DMS153 treated with DMSO at 0.1 percent for 48 hours (cell line): Measurements from ENCODE around the gene CEACAM1.
A peak's percentile ranks its signal among the peaks of the same experiment; 100 is the strongest.
"Not testable (repeated sequence)": the region's sequence is repeated elsewhere in the genome, so short reads cannot be mapped to it uniquely, and the experiment has no call there.

ENCODE experiments used
- DNase-seq: peaks from one replicate; lab custom pipeline; 2025; ENCODE audit not compliant: unreplicated experiment; lab: John Stamatoyannopoulos, UW

CEACAM1 gene

DNA sequence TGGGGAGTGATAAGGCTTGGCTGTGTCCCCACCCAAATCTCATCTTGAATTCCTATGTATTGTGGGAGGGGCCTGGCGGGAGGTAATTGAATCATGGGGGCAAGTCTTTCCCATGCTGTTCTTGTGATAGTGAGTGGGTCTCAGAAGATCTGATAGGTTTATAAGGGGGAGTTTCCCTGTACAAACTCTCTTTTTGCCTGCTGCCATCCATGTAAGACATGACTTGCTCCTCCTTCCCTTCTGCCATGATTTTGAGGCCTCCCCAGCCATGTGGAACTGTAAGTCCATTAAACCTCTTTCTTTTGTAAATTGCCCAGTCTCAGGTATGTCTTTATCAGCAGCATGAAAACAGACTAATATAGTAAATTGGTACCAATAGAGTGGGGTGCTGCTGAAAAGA lies 20.8 kb upstream of the CEACAM1 start:
- DNase-seq: not testable (repeated sequence)

- DNase-seq: no peak
Measured at GRCh38 chr19:42548552-42548951, 20.3 kb upstream of the CEACAM1 start.

DNA sequence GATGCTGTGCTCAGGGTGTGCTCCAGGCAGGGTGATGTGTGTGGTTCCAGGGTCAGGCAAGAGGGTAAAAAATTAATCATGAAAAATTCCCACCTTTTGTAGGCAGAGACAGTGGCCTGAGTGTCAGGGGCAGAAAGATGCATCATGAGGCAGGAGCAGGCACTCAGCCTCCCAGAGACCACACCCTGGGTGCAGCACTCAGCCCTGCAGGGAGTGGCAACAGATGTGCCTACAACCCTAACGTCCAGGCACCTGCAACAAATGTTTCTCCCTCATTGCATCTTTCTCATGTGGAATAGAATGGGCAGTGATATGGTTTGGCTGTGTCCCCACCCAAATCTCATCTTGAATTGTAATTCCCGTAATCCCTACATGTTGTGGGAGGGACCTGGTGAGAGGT lies 19.6 kb upstream of the CEACAM1 start:
- no peak for DNase-seq

GRCh38 chr19:42546831-42547500 lies 18.7 kb upstream of the CEACAM1 start:
- DNase-seq: no peak

DNA sequence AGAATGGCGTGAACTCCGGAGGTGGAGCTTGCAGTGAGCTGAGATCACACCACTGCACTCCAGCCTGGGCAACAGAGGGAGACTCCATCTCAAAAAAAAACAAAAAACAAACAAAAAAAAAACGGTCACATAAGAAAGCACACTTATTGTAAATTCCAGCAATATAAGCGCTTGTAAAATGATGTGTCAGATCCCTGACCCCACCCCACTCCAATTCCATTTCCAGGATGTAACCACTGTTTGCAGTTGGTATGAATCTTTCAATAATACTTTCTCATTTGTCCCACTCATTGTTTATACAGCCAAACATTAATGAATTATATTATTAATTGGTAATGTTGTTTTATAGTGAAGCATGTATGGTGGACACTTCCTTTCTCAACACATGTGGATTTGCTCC lies 15.9 kb upstream of the CEACAM1 start:
- no peak for DNase-seq

DNA sequence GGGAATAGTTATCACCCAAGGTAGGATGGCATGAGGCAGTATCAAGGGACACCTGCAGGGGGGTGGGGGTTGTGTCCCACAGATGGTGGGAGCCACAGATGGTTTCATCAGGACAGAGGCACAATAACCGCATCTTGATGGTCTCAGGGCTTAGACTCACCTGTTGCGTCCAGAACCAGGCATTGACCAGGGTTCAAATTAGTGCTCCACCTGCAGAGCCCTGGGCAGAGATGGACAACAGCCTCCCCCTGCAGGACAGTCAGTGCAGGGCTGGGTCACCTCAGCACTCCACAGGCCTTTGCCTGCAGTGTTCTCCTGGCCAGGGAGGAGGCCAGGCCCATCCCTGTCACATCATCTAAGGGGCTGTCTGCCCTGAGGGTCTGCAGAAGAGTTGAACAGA lies 14.5 kb upstream of the CEACAM1 start:
- no peak for DNase-seq

DNA sequence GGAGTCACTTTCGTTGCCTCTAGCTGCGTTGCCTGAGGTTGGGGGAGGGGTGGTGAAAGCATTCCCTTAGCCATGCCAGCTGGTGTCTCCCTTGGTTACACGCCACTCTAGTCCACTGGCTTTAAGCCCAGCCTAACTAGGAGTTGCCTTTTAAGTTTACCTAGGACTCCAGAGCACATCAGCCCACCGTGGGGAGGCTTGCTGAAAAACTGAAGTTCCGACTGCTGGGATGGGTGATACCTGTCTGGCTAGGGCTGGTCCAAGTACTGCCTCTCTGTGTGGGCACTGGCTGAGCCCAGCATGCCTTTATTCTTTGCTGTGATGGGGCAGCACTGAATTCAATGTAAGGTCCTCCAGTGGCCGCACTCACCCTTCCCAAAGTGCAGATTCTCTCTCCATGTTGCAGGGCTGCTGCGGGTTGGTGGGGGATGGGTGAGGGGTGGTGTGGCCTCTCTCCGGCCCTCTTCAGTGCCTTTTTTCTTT lies 11.8 kb upstream of the CEACAM1 start:
- no peak for DNase-seq

DNA sequence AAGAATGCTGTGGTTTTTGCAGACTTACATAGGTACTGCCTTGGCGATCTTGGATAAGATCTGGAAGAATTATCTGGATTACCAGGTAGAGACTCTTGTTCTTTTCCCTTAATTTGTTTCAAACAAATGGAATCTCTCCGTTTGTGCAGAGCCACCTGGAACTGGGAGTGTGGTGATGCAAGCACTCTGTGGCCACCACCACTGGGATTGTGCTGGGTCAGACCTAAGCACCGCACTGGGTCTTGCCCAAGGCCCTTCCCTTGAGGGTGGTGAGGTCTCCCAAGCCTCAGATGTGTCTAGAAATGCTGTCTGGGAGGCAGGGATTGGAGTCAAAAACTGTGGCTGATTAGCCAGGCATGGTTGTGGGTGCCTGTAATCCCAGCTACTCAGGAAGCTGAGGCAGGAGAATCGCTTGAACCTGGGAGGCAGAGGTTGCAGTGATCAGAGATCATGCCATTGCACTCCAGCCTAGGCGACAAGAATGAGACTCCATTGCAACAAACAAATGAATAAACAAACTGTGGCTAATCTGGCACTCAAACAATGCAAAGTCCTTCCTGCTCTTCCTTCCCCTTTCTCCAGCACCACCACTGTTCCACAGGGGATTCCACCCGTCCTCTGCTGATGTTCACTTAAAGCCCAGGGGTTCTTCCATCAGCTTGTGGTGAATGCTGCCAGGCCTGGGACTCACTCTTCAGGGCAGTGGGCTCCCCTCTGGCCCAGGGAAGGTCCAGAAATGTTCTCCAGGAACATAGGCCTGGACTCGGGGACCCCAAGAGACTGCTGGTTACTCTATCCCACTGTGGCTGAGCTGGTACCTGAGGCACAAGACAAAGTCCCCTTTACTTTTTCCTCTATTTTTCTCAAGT lies 10.8 kb upstream of the CEACAM1 start:
- DNase-seq: no peak

DNA sequence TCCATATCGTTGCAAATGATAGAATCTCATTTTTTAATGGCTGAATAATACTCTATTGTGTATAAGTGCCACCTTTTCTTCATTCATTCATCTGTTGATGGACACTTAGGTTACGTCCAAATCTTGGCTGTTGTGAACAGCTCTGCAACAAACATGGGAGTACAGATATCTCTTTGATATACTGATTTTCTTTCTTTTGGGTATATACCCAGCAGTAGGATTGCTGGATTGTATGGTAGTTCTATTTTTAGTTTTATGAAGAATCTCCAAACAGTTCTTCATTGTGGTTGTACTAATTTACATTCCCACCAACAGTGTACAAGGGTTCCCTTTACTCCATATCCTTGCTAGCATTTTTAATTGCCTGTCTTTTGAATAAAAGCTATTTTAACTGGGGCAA lies 7.0 kb upstream of the CEACAM1 start:
- not testable (repeated sequence) for DNase-seq

DNA sequence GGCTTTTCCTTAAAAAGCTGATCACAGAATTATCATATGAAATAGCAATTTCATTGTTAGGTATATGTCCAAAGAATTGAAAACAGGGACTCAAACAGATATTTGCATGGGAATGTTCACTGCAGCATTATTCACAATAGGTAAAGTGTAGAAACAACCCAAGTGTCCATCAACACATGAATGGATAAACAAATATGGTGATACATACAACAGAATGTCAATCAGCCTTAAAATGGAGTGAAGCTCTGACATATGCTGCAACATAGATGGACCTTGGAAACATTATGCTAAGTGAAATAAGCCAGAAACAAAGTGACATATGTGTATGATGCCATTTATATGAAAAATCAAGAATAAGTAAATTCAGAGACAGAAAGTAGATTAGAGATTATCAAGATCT lies 6.1 kb upstream of the CEACAM1 start:
- DNase-seq: no peak

- no peak for DNase-seq
Measured at GRCh38 chr19:42532891-42533290, 4.6 kb upstream of the CEACAM1 start.

GRCh38 chr19:42531313-42531712 lies 3.0 kb upstream of the CEACAM1 start:
- no peak for DNase-seq

DNA sequence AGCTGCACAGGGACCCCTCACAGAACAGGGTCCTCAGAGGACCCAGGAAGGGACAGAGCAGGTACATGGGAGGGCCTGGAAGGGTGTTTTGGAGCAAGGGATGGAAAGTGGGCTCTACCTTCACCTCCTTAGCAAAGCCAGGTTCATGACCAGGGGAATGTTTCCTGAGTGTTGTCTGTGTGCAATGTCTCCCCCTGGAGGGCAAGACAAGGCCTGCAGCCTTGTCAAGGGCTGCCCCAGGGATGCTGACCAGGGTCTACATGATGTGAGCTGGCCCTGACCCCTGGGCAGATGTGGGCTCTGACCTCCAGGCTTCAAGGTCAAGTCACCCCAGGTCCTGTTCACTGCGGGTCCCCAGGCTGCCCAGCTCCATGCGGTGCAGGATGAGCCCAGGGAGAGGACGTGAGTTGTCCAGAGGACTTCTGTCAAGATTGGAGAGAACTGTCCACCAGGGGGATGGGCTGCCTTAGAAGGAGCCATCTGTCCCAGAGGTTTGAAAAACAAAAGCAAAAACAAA lies 1.0 kb upstream of the CEACAM1 start:
- peak; percentile 27 for DNase-seq

DNA sequence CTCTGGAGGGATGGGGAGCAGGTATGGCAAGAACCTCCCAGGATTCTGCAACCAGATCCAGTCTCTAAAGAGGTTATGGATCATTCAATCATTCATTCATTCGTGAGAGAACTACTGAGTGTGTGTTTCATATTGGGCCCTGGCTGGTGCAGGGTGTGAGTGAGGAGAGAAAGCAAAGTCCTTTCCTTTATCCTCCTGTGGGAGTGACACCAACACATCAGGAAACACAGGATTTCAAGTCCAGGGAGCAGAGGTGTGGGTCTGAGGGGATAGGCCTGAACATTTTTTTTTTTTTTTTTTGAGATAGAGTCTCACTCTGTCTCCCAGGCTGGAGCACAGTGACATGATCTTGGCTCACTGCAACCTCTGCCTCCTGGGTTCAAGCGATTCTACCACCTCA lies 3.3 kb downstream of the CEACAM1 start:
- DNase-seq: no peak

GRCh38 chr19:42524250-42524649 lies 4.0 kb downstream of the CEACAM1 start:
- no peak for DNase-seq

GRCh38 chr19:42522262-42522661 lies 6.0 kb downstream of the CEACAM1 start:
- not testable (repeated sequence) for DNase-seq

GRCh38 chr19:42521346-42522030 lies 6.8 kb downstream of the CEACAM1 start:
- no peak for DNase-seq

DNA sequence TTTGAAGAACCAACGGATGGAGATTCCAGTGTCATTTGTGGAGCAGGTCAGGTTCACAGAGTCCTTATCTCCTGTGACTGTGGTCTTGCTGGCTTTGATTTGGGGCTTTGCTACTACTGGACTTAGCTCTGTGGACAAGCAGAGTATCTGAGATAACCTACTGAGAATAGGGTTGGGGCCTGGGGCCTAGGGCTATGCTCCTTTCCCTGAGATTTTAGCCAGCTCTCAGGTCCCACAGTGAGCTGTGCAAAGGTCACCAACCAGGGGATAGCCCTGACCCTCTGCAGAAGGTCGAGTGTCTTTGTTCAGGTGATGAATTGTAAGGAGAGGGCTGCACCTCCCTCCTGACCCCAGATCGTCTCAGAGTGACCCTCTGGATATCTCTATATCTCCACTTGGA lies 9.2 kb downstream of the CEACAM1 start:
- no peak for DNase-seq

- DNase-seq: no peak
Measured at GRCh38 chr19:42516771-42517170, 11.5 kb downstream of the CEACAM1 start.

- no peak for DNase-seq
Measured at GRCh38 chr19:42515241-42515832, 12.9 kb downstream of the CEACAM1 start.

GRCh38 chr19:42514449-42514848 lies 13.8 kb downstream of the CEACAM1 start:
- no peak for DNase-seq
